Measurements from ENCODE around the gene HHIPL1. TPM values are rescaled to one million over a fixed set of nuclear protein-coding genes. Genes with fewer than 3 reads are reported as not detected.

Gene HHIPL1
- total RNA-seq, 1 donor from 2014 or later = 12.0 TPM

DNA sequence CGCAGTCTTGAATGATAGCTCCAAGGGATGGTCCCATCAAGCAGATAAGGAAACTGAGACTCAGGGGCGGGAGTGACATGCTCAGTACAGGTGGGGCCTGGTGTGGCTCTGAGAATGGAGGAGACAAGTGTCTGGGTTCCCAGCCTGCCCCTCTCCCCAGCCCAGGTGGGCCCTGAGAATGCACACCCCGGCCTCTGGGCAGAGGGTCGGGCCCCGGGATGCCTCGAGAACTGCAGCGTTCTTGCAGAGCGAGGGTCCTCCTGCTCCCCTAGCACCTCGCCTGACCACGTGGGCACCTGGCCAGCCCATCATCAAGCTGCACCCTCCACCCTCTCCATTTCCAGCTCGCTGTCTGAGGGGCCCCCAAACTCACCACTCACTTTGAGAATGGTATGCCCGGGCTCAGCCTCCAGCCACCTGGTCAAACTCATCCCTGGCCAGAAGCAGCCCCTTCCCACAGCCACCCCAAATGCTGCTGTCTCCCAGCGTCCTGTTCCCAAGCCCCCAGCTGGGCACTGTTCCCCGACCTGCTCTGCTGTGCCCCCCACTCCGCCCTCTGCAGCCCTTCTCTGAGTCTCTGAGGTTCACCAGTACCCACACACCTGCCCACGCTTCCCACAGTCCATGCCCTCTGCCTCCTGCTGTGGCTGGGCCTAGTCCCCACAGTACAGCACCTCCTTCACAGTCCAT lies 83.4 kb downstream of the HHIPL1 start:
- DNase-seq (ENCODE audit: low spot score) = no peak

DNA sequence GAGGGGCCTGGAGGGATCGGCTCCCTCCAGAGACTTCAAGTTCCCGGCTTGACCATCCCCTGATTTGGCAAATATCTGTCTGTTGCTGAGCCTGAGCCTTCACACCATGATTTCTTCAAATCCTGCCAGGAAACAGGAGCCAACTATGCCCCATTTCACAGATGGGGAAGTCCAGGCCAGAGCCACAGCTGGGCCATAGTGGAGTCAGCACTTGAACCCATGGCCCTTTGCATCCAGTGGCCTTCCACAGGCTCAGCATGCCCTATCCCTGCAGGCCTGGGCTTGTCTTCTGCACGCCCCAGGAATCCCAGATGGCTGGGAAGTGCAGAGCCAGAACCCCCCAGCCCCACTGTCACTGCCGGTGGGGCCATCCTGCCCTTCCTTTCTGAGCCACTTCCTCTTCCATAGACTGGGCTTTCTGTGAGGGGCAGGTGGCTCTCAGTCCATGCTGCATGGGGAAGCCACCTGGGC lies 84.1 kb downstream of the HHIPL1 start:
- no peak for DNase-seq (ENCODE audit: low spot score)

Other genes starting within 250 kb of the HHIPL1 start
- gene SETD3, start 164.3 kb upstream of the HHIPL1 start, total RNA-seq (ENCODE audit: insufficient read depth, low replicate concordance) = 101 TPM
- gene CCNK, start 163.7 kb upstream of the HHIPL1 start, total RNA-seq (ENCODE audit: insufficient read depth, low replicate concordance) = 33.0 TPM
- gene CCDC85C, start 40.9 kb upstream of the HHIPL1 start, total RNA-seq (ENCODE audit: insufficient read depth, low replicate concordance) = 7.5 TPM
- gene CYP46A1, start 39.2 kb downstream of the HHIPL1 start, total RNA-seq (ENCODE audit: insufficient read depth, low replicate concordance) = 9.4 TPM
- 46.9 TPM for gene EML1, start 148.3 kb downstream of the HHIPL1 start, total RNA-seq (ENCODE audit: insufficient read depth, low replicate concordance)